H9 (cell line): Measurements from ENCODE around the gene FAM222B. TPM values are rescaled to one million over a fixed set of nuclear protein-coding genes. Genes with fewer than 3 reads are reported as not detected.

ENCODE experiments used
- DNase-seq: peaks from one replicate; pipeline ENCODE4 v3.0.0-alpha.2; 2017
- H2AFZ ChIP-seq: one replicate; pipeline ENCODE4 v1.6.1; 2013; ENCODE audit warnings: mild to moderate bottlenecking, low read length, control low read depth, moderate library complexity
- H2AK5ac ChIP-seq: 2 replicates; pipeline ENCODE4 v1.6.1; 2013; ENCODE audit warnings: low read length, control low read depth, mixed read lengths; ENCODE audit not compliant: insufficient read length
- H2BK120ac ChIP-seq: one replicate; pipeline ENCODE4 v1.6.1; 2013; ENCODE audit warnings: low read depth, mild to moderate bottlenecking, low read length, control low read depth, inconsistent platforms; ENCODE audit not compliant: poor library complexity, severe bottlenecking
- H2BK12ac ChIP-seq: 2 replicates; pipeline ENCODE4 v1.6.1; 2013; ENCODE audit warnings: low read length, control low read depth, mixed read lengths, low read depth; ENCODE audit not compliant: insufficient read length
- H2BK15ac ChIP-seq: 2 replicates; pipeline ENCODE4 v1.6.1; 2013; ENCODE audit warnings: low read depth, low read length, control low read depth
- H2BK20ac ChIP-seq: one replicate; pipeline ENCODE4 v1.6.1; 2013; ENCODE audit warnings: low read depth, mild to moderate bottlenecking, low read length, control low read depth, inconsistent platforms; ENCODE audit not compliant: poor library complexity, severe bottlenecking
- H2BK5ac ChIP-seq: 2 replicates; pipeline ENCODE4 v1.6.1; 2013; ENCODE audit warnings: low read length, control low read depth, mixed read lengths; ENCODE audit not compliant: insufficient read length
- H3K14ac ChIP-seq: 2 replicates; pipeline ENCODE4 v1.6.1; 2013; ENCODE audit warnings: low read length, control low read depth; ENCODE audit not compliant: insufficient read depth
- H3K18ac ChIP-seq: 2 replicates; pipeline ENCODE4 v1.6.1; 2013; ENCODE audit warnings: low read depth, mild to moderate bottlenecking, mixed read lengths, low read length, control low read depth; ENCODE audit not compliant: insufficient read length
- H3K23ac ChIP-seq: 2 replicates; pipeline ENCODE4 v1.6.1; 2013; ENCODE audit warnings: low read length, control low read depth, mixed read lengths, low read depth; ENCODE audit not compliant: insufficient read length
- H3K23me2 ChIP-seq: 2 replicates; pipeline ENCODE4 v1.6.1; 2013; ENCODE audit warnings: low read depth, mild to moderate bottlenecking, mixed read lengths, low read length, control low read depth; ENCODE audit not compliant: insufficient read length, poor library complexity, severe bottlenecking
- H3K27ac ChIP-seq: 2 replicates; pipeline ENCODE4 v1.5.1; 2013; ENCODE audit warnings: low read length, control low read depth, mixed read lengths, low read depth; ENCODE audit not compliant: insufficient read length
- H3K27me3 ChIP-seq: 2 replicates; pipeline ENCODE4 v1.6.1; 2013; ENCODE audit warnings: low read length, control low read depth, inconsistent platforms; ENCODE audit not compliant: insufficient read depth
- H3K4ac ChIP-seq: 2 replicates; pipeline ENCODE4 v1.6.1; 2013; ENCODE audit warnings: low read depth, mild to moderate bottlenecking, control low read depth, inconsistent platforms, low read length, moderate library complexity
- H3K4me1 ChIP-seq: 2 replicates; pipeline ENCODE4 v1.6.1; 2013; ENCODE audit warnings: low read length, control low read depth, inconsistent platforms; ENCODE audit not compliant: insufficient read depth
- H3K4me2 ChIP-seq: 2 replicates; pipeline ENCODE4 v1.6.1; 2013; ENCODE audit warnings: low read length, control low read depth, mixed read lengths; ENCODE audit not compliant: insufficient read length, insufficient read depth
- H3K56ac ChIP-seq: 2 replicates; pipeline ENCODE4 v1.6.1; 2013; ENCODE audit warnings: low read depth, mild to moderate bottlenecking, mixed read lengths, low read length, control low read depth; ENCODE audit not compliant: insufficient read length
- H3K79me1 ChIP-seq: 2 replicates; pipeline ENCODE4 v1.6.1; 2013; ENCODE audit warnings: low read depth, mild to moderate bottlenecking, moderate library complexity, low read length, control low read depth, inconsistent platforms; ENCODE audit not compliant: insufficient read depth, poor library complexity, severe bottlenecking
- H3K79me2 ChIP-seq: 2 replicates; pipeline ENCODE4 v1.6.1; 2013; ENCODE audit warnings: low read length, control low read depth, inconsistent platforms; ENCODE audit not compliant: insufficient read depth
- H3K9ac ChIP-seq: 2 replicates; pipeline ENCODE4 v1.6.1; 2013; ENCODE audit warnings: low read length, control low read depth, mixed read lengths; ENCODE audit not compliant: insufficient read length; ENCODE audit errors: extremely low read depth
- H3K9me3 ChIP-seq: one replicate; pipeline ENCODE4 v1.6.1; 2013; ENCODE audit warnings: low read depth, low read length, inconsistent platforms; ENCODE audit not compliant: control insufficient read depth
- H3T11ph ChIP-seq: one replicate; pipeline ENCODE4 v1.6.1; 2013; ENCODE audit warnings: mild to moderate bottlenecking, low read length, control low read depth, inconsistent platforms
- H4K20me1 ChIP-seq: one replicate; pipeline ENCODE4 v1.6.1; 2013; ENCODE audit not compliant: control insufficient read depth, insufficient read length, insufficient read depth
- H4K5ac ChIP-seq: 2 replicates; pipeline ENCODE4 v1.6.1; 2013; ENCODE audit warnings: low read depth, mild to moderate bottlenecking, mixed read lengths, low read length, control low read depth; ENCODE audit not compliant: insufficient read length
- H4K8ac ChIP-seq: replicated peaks from 2 replicates; pipeline ENCODE4 v1.6.1; 2013; ENCODE audit warnings: low read length, control low read depth, mixed read lengths, low read depth; ENCODE audit not compliant: insufficient read length
- H4K91ac ChIP-seq: 2 replicates; pipeline ENCODE4 v1.6.1; 2013; ENCODE audit warnings: low read depth, mild to moderate bottlenecking, moderate library complexity, mixed read lengths, low read length, control low read depth; ENCODE audit not compliant: insufficient read length
- H3K27ac Mint-ChIP-seq, 3 experiments: 2 replicates in 2 of 3; 3 replicates in 1 of 3; pipeline ENCODE4 v1.8.0; 2020 to 2021; ENCODE audit warnings: mixed read lengths in 3 of 3, mild to moderate bottlenecking in 1 of 3, moderate library complexity in 1 of 3
- H3K27me3 Mint-ChIP-seq: 2 replicates; pipeline ENCODE4 v1.8.0; 2021; ENCODE audit warnings: low read depth, mild to moderate bottlenecking, moderate library complexity, mixed read lengths
- H3K36me3 Mint-ChIP-seq, 3 experiments: 2 replicates in 2 of 3; 3 replicates in 1 of 3; pipeline ENCODE4 v1.8.0; 2020 to 2021; ENCODE audit warnings: low read depth in 3 of 3, mixed read lengths in 3 of 3; ENCODE audit not compliant: insufficient read depth in 1 of 3
- H3K4me1 Mint-ChIP-seq, 2 experiments: 2 replicates each; pipeline ENCODE4 v1.8.0; 2020; ENCODE audit warnings: mixed read lengths in 2 of 2
- H3K4me3 Mint-ChIP-seq, 2 experiments: 2 replicates in 1 of 2; 3 replicates in 1 of 2; pipeline ENCODE4 v1.8.0; 2020 to 2021; ENCODE audit warnings: mild to moderate bottlenecking in 2 of 2, mixed read lengths in 2 of 2, moderate library complexity in 1 of 2
- H3K9me3 Mint-ChIP-seq, 2 experiments: 2 replicates in 1 of 2; 3 replicates in 1 of 2; pipeline ENCODE4 v1.8.0; 2020; ENCODE audit warnings: mild to moderate bottlenecking in 2 of 2, mixed read lengths in 2 of 2, moderate library complexity in 1 of 2
- WGBS: extraction: QIAGEN DNeasy Blood & Tissue Kit; methylation state at CpG from one replicate; pipeline ENCODE4 v1.1.7; 2013; ENCODE audit warnings: missing lambda C conversion rate, low lambda C conversion rate, mixed read lengths; ENCODE audit not compliant: insufficient read length; ENCODE audit errors: extremely low coverage; 5-methylcytosine and 5-hydroxymethylcytosine counted together
- total RNA-seq: library from RNA; stranded (reverse); gene quantifications from 2 replicates; pipeline ENCODE4 v1.2.1, GENCODE V29; 2021
- TF ChIP-seq, protein P1 (sequence below): fragments of 200-600 bp; sonication (generic); conservative IDR thresholded peaks from 3 replicates; pipeline ENCODE4 v1.8.0; 2021; ENCODE audit warnings: antibody characterized with exemption, mild to moderate bottlenecking

FAM222B gene
- total RNA-seq, 1 experiment from 2014 or later, result 76.1 TPM

DNA sequence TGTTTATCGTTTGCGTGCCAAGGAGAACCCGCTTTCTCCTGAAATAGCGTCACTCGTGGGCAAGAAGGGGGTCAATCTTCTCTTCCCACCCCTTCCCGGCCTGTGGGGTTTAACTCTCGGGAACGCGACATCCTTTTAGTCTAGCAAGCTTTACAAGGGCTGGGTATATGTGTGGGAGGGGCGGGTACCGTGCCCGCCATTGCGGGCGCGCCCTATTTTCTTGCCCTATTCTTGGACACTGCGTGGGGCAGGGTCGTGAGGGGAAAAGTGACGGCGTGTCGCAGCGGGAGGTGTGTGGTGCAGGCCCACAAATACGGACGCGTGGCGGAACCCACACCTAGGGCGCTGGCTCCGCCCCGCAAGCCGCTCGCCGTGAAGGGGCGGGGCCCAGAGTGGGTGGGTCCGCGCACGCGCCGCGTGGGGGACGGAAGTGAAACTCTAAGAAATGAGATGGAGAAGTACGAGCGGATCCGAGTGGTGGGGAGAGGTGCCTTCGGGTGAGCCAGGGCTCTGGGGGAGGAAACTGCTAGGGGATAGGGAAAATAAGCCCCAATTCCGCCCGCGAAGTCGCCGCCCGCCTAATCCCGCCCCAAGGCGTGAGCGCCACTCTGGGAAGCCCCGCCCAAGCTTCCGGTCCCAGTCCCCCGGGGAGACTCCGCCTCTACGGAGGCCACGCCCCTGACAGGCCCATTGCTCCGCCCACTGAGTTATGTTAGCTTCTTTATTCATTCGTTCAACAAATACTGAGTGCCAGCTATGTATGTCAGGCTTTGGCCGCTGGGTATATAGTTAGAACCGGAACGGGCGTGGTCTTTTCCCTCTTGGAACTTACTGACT, 114.0 kb downstream of the FAM222B start, which contains the start of gene NEK8:
NEK8 (plus strand) TSS at position 425 of the 837 bp plus-strand sequence; CDS start at position 451, 26 bp downstream.
- Histone ChIP-seq H3K4me1 (no peaks in the 10 kb centered on the region), H3K23ac (no peak within 1 kb of the TSS), H4K8ac (no peak within 1 kb of the TSS), H3K18ac (peak within 1 kb of the TSS; percentile 49), H3K4ac (no peak within 1 kb of the TSS), H3K14ac (peak within 1 kb of the TSS; percentile 82; the same call in 1 of the 2 replicates), H3K27me3 (no peaks in the 10 kb centered on the region), H2BK120ac (no peak within 1 kb of the TSS), H3K27ac (peak within 1 kb of the TSS; percentile 92), H2BK12ac (no peak within 1 kb of the TSS), H2AK5ac (no peak within 1 kb of the TSS), H4K20me1 (no peaks in the 10 kb centered on the region), H3K4me2 (peak within 1 kb of the TSS; percentile 78), H3K9ac (peak within 1 kb of the TSS; percentile 52), H4K91ac (no peak within 1 kb of the TSS), H2BK20ac (no peak within 1 kb of the TSS), H3K23me2 (peaks cover 20% of the 10 kb centered on the region), H2BK5ac (no peak within 1 kb of the TSS), H2AFZ (no peak within 1 kb of the TSS), H3K79me2 (no peaks in the 10 kb centered on the region), H3K56ac (no peak within 1 kb of the TSS), H3T11ph (no peak within 1 kb of the TSS), H2BK15ac (no peak within 1 kb of the TSS), H3K9me3 (no peaks in the 10 kb centered on the region), H3K79me1 (no peaks in the 10 kb centered on the region), H4K5ac (no peak within 1 kb of the TSS)
- no peaks in the 10 kb centered on the region; the same call in 1 of the 2 replicates for H3K27me3 Mint-ChIP-seq
- H3K9me3 Mint-ChIP-seq, result no peaks in the 10 kb centered on the region; a peak in 2 of 5 replicates
- H3K36me3 Mint-ChIP-seq, result peaks cover 9 to 17% (median 11%) of the 10 kb centered on the region in 3 experiments; a peak in 6 of 7 replicates
- DNase-seq, result peak; percentile 94
- H3K27ac Mint-ChIP-seq, result peak within 1 kb of the TSS; percentile 98 to 99 (median 99)
- TF ChIP-seq, protein P1, sequence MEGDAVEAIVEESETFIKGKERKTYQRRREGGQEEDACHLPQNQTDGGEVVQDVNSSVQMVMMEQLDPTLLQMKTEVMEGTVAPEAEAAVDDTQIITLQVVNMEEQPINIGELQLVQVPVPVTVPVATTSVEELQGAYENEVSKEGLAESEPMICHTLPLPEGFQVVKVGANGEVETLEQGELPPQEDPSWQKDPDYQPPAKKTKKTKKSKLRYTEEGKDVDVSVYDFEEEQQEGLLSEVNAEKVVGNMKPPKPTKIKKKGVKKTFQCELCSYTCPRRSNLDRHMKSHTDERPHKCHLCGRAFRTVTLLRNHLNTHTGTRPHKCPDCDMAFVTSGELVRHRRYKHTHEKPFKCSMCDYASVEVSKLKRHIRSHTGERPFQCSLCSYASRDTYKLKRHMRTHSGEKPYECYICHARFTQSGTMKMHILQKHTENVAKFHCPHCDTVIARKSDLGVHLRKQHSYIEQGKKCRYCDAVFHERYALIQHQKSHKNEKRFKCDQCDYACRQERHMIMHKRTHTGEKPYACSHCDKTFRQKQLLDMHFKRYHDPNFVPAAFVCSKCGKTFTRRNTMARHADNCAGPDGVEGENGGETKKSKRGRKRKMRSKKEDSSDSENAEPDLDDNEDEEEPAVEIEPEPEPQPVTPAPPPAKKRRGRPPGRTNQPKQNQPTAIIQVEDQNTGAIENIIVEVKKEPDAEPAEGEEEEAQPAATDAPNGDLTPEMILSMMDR, result no peak
- WGBS, result no CpG with 5 or more reads among the region's 64 CpGs
- H3K4me1 Mint-ChIP-seq, result peaks cover 20 to 22% of the 10 kb centered on the region in 2 experiments
- peak within 1 kb of the TSS; percentile 95 to 96 for H3K4me3 Mint-ChIP-seq
